HG03342 (cell line): ENCODE results near the gene NUP62.
"Not testable (repeated sequence)": the region's sequence is repeated elsewhere in the genome, so short reads cannot be mapped to it uniquely, and the experiment has no call there.

Source experiments
- ATAC-seq: cut with Tn5 transposase; IDR thresholded peaks from one replicate; pipeline ENCODE4 v1.9.1; 2021; ENCODE audit warnings: mild to moderate bottlenecking, moderate library complexity; ENCODE audit not compliant: unreplicated experiment

The NUP62 gene

GRCh38 chr19:49952479-49952836 lies 23.2 kb upstream of the NUP62 start:
- ATAC-seq = no peak

GRCh38 chr19:49951806-49952478 lies 22.6 kb upstream of the NUP62 start:
- no peak for ATAC-seq

GRCh38 chr19:49950956-49951526 lies 21.7 kb upstream of the NUP62 start:
- ATAC-seq = no peak

GRCh38 chr19:49950590-49950948 lies 21.3 kb upstream of the NUP62 start:
- ATAC-seq = no peak

- ATAC-seq = no peak
These were observed 20.7 kb upstream of the NUP62 start for GRCh38 chr19:49949742-49950589.

GRCh38 chr19:49946415-49946814 lies 17.1 kb upstream of the NUP62 start:
- no peak for ATAC-seq

GRCh38 chr19:49944567-49944966 lies 15.3 kb upstream of the NUP62 start:
- ATAC-seq = not testable (repeated sequence)

- no peak for ATAC-seq
These were observed 11.1 kb upstream of the NUP62 start for GRCh38 chr19:49940482-49940791.

- ATAC-seq = no peak
These were observed 10.6 kb upstream of the NUP62 start for GRCh38 chr19:49939721-49940481.

- ATAC-seq = no peak
These were observed 9.4 kb upstream of the NUP62 start for GRCh38 chr19:49938662-49939061.

- ATAC-seq = peak; percentile 47
These were observed 8.6 kb upstream of the NUP62 start for GRCh38 chr19:49937750-49938381.

GRCh38 chr19:49936549-49936948 lies 7.2 kb upstream of the NUP62 start:
- no peak for ATAC-seq

- ATAC-seq = no peak
These were observed 4.3 kb upstream of the NUP62 start for GRCh38 chr19:49933643-49934042.

GRCh38 chr19:49932731-49933131 lies 3.4 kb upstream of the NUP62 start:
- ATAC-seq = no peak

- no peak for ATAC-seq
These were observed 2.7 kb upstream of the NUP62 start for GRCh38 chr19:49932041-49932451.

GRCh38 chr19:49931293-49932040 lies 2.2 kb upstream of the NUP62 start:
- ATAC-seq = no peak

GRCh38 chr19:49930483-49931011 lies 1.2 kb upstream of the NUP62 start:
- ATAC-seq = no peak

GRCh38 chr19:49929611-49930482 lies 543 bp upstream of the NUP62 start:
- ATAC-seq = peak; percentile 65
